ENCODE measurements around the gene ERC1. TPM values are rescaled to one million over a fixed set of nuclear protein-coding genes. Genes with fewer than 3 reads are reported as not detected.
"Not testable (repeated sequence)": the region's sequence is repeated elsewhere in the genome, so short reads cannot be mapped to it uniquely, and the experiment has no call there.

The ERC1 gene
- polyA plus RNA-seq, 10 donors: 20.1 to 28.1 (median 24.1) TPM

DNA sequence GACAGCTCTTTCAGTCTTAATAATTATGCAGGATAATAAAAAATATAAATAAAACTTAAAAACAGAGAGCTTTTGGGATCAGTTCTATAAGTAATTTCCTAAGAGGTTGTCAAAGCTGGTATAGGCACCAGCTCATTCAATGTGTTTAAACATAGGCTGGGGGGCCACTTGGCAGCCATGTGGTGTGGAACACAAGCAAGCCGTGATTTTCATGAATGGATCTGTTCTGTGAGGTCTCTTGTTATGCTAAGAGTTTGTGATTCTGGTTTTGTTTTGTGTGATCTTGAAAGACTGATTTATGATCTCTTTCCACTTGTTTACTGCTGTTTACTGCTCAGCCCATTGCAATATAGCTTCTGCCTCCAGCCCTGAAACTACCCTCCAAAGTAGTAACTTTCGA is 362.4 kb downstream of the ERC1 start:
- DNase-seq: no peak

DNA sequence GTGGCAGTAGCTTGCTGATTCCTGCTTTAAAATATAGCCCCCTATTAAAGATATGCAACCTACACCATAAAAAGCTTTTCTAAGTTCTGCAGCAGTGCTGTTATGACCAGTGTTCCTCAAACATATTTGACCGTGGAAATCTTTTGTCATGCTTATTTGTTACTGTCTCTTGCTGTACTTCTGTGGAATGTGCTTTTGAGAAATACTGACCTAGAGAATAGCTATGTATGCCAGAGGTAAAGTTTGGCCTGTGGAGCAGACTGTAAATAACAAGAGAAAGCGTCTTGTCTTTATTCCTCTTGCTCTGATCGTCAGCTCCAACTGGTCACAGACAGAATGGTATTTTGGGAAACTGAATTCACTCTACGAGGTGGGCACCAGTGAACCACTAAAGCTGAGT is 364.4 kb downstream of the ERC1 start:
- peak in 1 of 3 donors; percentile 45 for DNase-seq

DNA sequence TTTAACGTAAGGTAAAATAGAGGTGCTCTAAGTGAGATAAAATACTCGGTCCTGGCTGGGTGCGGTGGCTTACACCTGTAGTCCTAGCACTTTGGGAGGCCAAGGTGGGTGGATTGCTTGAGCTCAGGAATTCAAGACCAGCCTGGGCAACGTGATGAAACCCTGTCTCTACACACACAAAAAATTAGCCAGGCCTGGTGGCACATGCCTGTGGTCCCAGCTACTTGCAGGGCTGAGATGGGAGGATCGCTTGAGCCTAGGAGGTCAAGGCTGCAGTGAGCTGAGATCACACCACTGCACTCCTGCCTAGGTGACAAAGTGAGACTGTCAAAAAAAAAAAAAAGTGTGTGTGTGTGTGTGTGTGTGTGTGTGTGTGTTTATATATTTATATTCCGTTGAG is 364.8 kb downstream of the ERC1 start:
- DNase-seq: not testable (repeated sequence)

DNA sequence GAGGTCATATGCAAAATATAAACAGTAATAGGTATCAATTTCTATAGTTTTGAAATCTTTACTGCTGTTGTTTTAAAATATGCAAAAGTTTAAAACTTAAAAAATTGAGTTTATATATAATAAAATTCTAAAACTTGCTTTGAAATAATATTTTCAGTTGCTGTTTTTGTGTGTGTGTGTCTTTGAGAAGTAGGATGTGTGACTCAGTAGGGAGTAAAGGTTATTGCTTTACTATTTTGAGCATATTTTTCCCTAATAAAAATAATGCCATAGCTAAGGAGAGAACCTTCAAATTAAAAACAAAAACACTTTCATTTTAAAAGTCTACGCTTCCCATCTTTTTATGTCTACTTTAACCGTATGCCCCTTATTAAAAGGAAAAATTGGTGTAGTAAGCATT is 365.3 kb downstream of the ERC1 start:
- no peak for DNase-seq

DNA sequence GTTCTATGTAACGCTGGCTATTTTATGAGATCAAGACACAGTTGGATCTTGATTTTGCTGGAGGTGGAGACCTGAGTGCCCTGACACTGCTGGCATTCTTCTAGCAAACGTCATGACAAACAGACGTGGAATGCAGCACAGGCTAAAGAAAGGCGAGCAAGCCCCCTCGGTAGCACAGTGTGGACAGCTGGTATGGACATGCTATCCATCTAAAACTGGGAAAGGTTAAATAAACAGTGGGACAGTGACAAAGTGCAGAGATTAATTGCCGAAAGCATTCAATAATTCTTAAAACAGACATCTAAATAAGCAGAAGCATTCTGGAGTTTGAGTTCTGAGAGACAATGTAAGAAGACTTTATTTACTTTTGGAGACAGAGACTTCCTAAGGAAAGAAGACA is 366.1 kb downstream of the ERC1 start:
- no peak for DNase-seq

DNA sequence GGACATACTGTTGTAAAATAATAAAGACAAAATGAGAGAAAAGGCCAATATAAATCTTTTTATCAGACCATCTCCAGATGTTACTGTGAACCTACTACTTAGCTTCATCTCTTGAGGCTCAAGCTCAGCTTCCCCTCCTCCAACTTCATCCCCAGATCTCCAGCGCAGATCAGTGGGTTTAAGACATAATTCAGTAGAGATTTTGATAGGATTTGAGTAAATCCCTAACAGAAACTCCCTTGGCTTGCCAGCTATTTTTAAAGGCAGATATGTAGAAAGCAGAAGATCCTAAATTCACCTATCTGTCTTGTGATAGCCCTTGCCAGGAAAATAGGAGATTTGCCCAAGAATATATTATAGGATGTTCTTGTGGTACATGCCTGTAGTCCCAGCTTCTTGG is 366.7 kb downstream of the ERC1 start:
- no peak for DNase-seq

DNA sequence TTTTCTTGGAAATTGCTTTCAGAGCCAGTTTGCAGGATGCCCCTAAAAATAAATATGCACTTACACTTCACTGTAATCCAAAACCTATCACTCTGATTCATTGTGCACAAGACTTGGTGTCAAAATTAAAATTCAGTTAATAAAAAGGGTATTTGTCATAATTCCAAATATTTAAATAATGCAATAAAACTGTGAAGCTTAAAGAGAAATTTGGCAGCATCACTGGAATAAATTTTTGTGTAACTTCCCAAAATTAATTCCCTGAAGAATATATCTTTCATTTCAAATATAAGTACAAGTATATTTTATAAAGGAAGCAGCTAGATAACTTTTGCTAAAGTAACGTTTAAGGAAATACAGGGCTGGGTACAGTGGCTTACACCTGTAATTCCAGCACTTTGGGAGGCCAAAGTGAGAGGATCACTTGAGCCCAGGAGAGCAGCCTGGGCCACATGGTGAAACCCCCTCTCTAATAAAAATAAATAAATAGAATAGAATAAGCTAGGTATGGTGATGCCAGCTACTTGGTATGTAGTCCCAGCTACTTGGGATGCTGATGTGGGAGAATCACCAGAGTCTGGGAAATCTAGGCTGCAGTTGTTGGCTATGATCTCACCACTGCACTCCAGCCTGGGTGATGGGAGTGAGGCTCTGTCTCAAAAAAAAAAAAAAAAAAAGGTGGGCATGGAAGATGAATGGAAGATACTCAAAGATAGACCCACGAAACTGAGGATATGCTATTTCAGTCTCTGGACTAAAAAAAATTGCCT is 369.6 kb downstream of the ERC1 start:
- peak in 2 of 3 donors; percentile 47 to 74 for DNase-seq

DNA sequence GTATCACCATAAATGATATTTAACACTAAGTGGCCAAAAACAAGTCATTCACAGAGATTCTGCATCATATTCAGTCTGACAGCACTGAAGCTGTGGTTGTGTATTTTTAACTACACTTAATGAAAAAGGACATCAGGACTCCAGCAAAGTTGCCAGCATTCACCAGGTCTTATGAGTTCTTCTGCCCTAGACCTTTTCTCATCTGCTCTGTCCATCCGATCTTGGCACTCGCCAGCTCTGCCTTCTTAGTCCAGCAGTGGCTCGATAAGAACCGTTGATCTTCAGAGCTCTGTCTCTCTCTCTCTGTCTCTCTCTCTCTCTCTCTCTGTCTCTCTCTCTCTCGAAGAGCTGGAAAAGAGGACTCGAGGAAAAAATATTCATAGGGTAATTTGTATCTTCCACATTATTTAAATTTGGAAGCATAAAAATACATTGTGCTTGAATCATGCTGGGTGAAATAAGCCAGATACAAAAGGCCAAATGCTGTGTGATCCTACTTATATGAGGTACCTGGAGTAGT is 371.2 kb downstream of the ERC1 start:
- DNase-seq: no peak

DNA sequence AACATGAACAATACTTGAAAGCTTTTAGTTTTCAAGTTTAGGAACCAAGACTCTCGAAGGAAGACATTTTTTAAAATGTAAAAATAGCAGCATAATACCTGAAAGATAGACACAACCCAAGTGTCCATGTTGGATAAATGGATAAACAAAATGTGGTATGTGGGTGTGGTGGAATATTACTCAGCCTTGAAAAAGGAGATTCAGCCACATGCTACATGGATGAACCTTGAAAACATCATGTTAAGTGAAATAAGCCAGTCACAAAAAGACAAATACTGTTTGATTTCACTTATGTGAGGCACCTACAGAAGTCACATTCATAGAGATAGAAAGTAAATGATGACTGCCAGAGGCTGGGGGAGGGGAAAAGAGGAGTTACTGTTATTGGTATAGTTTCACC is 374.7 kb downstream of the ERC1 start:
- no peak for DNase-seq

DNA sequence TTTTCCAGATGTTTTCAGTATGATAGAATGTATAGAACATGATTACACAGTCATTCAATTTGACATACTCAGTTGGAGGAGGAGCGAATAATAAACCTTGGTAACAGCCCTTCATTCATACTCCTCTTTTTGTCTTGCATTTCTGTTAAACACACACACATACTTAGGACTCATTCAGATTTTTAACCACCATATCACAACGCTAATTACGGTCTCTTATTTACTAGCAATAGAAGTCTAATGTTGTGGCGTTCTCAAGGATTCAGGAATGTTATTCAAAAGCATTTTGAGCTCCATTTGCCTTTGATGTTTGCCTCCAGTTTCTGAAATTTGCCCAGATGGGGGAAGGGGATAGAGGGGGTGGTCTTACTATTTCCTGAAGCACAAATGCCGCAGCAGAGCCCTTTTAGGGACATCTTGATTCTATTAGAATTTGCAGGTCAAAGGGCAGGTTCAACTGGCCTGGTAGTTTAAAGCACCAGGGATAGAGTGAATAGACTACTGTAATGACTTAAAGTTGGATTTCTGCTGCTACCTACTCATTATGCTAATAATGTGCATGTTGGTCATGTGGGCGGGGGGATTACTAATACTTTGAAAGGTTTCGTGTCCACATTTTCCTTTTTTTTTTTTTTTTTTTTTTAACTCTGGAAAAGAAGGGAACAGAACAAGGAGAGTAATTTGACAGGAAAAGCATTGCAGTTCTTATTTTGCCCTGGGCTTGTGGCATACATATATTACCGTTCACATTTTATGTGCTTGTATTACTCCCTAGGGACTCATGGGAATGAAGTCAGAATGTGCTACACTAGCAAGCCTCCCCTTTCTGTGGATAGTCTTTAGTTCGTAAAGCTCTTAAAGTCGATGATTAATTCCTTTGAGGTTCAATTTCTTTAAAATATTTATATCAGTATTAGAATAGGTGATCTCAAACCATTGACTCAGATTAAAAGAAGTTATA is 376.6 kb downstream of the ERC1 start:
- no peak for DNase-seq

DNA sequence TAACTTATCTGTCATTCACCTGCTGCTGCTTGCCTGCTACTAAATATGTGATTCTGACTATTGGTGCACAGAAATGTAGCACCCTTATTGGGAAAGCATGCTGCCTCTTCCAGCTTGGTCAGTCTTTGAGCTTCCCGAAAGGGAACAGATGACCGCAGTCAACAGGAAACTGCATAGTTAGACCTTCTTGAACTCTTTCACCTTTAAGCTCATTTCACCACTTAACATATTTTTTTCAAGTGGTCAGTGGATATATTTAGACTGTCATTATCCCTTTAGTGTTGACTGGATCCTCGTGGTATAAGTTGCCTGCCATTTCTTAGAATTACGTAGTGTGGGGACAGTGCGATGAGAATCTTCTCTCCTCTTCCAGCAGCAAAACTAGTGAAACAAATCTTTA is 378.4 kb downstream of the ERC1 start:
- no peak for DNase-seq

DNA sequence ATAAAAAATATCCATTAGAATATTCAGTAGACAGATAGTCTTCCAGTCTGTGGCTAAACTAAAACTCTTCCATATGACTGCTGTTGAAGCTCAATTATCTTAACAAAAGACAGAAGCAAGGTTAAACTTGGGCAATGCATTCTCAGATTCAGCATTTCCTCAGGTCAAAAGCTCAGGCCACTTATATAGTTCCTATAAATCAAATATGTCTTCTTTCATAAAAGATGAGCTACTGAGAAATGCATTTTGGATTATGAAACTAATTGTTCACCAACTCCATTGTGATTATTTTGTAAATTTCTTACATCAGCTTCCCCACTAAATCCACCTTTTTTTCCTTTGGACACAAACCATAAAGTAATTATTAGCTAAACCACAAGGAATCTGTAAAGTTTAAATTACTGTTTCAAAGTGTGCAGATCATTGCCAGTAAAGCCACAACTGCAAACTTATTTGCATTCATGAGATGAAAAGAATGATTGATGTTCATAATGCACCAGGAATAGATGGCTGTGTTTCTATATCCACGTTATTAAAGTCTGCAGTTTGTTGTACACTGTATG is 379.0 kb downstream of the ERC1 start:
- no peak for DNase-seq

DNA sequence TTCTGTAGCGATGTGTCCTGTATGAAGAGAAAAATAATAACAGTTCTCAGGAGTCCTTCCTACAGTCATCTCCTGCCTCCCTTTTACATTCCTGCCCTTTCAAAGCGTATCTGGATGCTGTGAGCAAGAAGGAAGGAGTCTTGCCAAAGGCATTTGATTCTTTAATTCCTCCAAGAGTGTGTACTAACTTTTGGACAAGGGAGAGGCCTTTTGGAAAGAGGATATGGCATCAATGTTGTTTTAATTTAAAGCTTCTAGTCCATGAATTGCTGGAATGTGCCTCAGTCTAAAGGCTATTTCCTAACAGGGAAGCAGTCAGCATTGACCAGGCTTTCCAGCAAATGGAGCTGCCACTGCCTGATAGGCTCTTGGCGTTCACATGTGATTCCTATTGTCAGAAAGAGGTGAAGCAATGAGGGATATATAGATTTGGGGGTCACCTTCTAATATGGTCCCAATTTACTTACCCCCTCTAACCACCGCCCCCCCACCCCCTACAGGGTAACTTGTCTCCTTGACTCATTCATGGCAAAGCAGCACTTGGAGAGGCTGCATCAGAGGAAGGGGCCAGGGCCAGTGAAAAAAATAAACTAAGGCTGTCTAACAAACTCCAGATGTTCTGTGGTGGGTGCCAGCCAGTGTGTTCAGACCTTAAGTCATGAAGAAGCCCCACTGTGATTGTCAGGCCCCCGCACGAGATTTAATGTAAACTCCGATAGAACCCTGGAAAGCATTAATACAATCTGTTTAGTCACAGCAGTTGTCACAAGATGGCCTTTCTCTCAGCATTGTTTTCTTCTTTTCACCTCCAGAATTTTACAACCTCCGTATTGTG is 383.1 kb downstream of the ERC1 start:
- peak; percentile 70 to 91 (median 78) for DNase-seq

DNA sequence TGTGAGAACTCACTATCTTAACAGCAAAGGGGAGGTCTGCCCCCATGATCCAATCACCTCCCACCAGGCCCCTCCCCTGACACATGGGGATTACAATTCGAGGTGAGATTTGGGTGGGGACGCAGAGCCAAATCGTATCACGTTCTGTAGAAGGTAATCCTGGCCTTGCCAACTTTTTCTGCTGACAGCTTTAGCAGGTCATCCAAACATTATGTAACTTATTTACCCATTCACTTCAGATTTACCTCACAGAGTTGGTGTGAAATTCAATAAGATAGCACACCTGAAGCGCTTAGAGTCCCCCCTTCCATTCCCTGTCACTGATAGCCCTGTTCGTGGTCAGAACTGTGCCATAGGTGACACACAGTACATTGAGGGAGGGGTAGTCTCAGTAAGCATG is 384.3 kb downstream of the ERC1 start:
- no peak for DNase-seq

DNA sequence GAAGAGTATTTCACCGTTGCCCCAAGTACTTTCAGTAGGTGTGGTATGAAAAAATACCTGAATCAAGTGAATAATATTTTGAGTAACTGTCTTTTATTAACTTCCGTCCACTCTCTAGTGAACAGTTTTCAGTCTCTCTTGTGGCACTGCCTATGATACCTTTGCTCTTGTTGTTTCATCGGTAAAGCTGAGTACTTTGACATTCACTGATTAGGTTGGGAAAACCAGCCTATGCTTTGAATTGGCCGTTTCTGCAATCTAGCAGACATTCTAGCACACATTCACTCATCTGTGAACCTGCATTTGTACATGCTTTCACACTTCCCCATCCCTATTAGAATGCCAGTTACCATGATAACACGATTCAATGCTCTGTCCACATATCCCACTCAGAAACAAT is 386.1 kb downstream of the ERC1 start:
- no peak for DNase-seq

DNA sequence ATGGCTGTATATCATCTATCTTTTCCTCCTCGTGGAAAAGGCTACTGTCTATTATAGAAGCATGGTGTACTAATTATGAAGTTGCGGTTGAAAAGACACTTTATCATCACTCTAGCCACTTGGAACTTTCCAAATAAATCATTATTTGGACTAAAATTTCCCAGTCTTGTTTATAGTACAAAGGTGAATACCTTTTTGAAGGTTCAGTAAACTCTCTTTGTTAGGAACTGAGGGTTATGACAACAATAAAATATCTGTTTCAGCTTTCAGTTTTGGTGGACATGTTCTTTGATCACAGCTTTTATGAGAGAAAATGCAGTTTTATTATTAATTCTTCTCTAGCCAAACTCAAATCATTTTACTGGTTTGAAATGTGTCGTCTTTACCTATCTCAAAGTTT is 386.7 kb downstream of the ERC1 start:
- DNase-seq: no peak

DNA sequence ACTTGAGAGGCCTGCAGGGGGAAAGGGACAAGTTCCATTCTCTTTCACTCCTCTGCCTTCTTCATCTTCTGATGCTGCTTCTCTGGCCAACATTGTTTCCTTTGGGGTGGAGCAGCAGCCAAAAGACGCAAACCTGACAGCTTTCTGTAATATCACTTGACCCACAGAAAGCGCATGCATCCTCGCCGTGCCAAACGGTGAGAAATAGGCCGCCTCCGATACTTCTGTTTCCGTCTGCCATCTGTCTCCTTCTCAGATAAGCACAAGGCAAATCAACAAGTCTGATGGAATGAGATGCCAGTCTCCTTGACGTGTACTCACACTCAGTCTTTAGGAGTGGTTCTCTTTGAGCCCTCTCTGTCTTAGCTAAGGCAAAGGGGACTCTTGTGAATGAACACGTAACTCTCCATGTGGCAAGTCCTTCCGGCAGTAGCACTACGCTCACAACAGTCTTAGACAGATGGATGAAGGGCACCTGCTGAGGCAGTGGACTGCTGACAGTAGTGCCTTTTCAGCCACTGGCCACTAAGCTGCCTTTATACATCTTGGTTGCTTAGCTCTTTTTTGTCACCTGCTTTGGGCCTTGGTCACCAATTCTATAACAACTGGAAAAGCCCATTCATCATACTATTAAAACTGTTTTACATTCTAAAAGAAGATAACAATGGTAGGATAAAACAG is 389.3 kb downstream of the ERC1 start:
- no peak for DNase-seq

DNA sequence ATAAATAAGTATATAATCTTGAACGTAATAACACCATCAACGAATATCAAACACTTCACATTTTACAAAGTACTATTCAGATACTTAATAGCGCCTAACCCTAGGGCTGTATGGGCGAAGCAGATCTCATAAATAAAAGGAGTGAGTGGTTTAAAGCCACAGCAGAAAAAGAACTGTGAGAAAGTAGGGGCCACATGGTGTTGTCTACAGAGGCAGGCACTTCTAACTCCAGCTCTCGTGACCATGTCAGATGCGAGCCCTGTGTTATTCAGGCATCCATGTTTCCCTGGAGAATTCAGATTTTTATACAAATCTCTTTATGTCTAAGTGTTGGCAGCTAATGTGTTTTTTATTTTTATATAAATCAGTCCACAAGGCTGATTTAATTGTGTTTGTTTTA is 391.1 kb downstream of the ERC1 start:
- no peak for DNase-seq

DNA sequence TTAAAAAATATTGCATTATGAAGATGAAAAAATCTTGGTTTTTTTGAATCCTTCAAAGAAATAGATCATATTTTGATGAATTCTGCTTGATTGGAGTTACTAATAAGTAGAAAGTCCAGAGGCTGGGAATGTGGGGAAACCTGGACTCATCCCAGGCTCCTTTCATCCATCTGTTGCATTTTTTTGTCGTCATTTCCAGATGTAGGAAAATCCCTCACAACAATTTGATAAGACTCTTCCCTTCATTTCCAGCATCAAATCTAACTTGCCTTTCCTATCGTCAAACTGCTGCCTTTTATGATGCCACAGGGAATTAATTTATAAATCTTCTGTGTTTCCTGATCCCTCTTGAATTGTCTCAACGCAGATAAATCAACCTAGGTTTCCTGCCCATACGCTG is 391.8 kb downstream of the ERC1 start:
- DNase-seq: no peak

DNA sequence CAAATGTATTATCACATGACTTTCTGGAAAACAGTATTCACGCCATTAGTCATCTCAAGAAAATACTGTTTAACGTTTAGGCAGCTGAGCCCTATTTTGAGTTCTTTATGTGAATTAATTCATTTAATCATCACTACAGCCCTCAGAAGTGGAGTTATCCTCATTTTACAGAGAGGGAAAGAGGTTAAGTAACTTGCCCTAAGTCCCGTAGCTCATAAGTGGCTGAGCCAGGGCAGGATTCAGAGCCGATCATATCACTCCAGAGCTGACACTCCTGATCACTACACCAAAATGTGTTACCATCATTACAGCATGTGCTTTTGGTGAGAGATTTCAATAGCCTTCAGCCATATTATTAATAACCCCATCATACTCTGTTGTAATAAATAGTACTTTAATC is 392.7 kb downstream of the ERC1 start:
- DNase-seq: no peak

DNA sequence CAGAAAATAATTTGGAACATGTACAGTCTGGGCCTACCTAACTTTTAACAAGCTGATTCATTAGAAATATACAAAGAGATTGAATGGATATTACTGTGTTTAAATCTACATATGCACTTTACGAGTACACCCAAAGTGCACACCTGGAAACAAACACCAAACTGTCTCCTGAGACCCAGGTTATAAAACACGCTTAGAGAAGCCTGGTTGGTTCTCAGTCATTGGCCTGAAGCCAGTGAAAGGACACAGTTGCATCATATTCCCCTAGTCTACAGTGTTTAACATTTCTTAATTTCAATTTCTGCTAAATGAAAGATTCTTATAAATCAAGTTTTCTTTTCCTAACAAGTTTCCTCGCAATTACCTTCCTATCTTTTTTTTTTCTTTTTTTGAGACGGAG is 393.9 kb downstream of the ERC1 start:
- no peak for DNase-seq

Data from muscle of back (tissue), 11 donors.